Measurements from ENCODE around the gene NOS3.

- TF ChIP-seq ZNF18 (CRISPR knock-in tag; IDR thresholded peaks at IDR 0.05; ENCODE audit: insufficient replicate concordance) = no peak
- no peak for TF ChIP-seq KAT7 (CRISPR knock-in tag; IDR thresholded peaks at IDR 0.05; ENCODE audit: borderline replicate concordance)
- TF ChIP-seq SNAI1 (CRISPR knock-in tag; IDR thresholded peaks at IDR 0.05; ENCODE audit: borderline replicate concordance) = no peak
- TF ChIP-seq EP300 (IDR thresholded peaks at IDR 0.05; ENCODE audit: low read depth in 2 of 2, low read length in 2 of 2) = no peak
- no peak for TF ChIP-seq EP300 (CRISPR knock-in tag; IDR thresholded peaks at IDR 0.05; ENCODE audit: borderline replicate concordance)
- TF ChIP-seq SMAD1 (CRISPR knock-in tag; IDR thresholded peaks at IDR 0.05; ENCODE audit: borderline replicate concordance, low read depth) = no peak
- no peak for TF ChIP-seq PRDM15 (CRISPR knock-in tag; IDR thresholded peaks at IDR 0.05)
- no peak for TF ChIP-seq NFE2L2 (IDR thresholded peaks at IDR 0.05; ENCODE audit: low read length)
- no peak for TF ChIP-seq PLSCR1 (CRISPR knock-in tag; IDR thresholded peaks at IDR 0.05; ENCODE audit: borderline replicate concordance)
- no peak for TF ChIP-seq ZGPAT (CRISPR knock-in tag; IDR thresholded peaks at IDR 0.05)
These were observed 37.5 kb upstream of the NOS3 start for GRCh38 chr7:150953061-150953997.
